ENCODE data around the gene TBX21.
"Not testable (repeated sequence)": the region's sequence is repeated elsewhere in the genome, so short reads cannot be mapped to it uniquely, and the experiment has no call there.

The TBX21 gene

GRCh38 chr17:47732399-47733046 is 513 bp upstream of the TBX21 start:
- DNase-seq (ENCODE audit: low spot score), result no peak

- DNase-seq (ENCODE audit: low spot score), result no peak
Measured at GRCh38 chr17:47733674-47734410, 806 bp downstream of the TBX21 start.

- DNase-seq (ENCODE audit: low spot score), result no peak
Measured at GRCh38 chr17:47735139-47735464, 2.1 kb downstream of the TBX21 start.

- no peak for DNase-seq (ENCODE audit: low spot score)
Measured at GRCh38 chr17:47735536-47736011, 2.5 kb downstream of the TBX21 start.

- DNase-seq (ENCODE audit: low spot score), result no peak
Measured at GRCh38 chr17:47736501-47737495, 3.8 kb downstream of the TBX21 start.

- no peak for DNase-seq (ENCODE audit: low spot score)
Measured at GRCh38 chr17:47738178-47738577, 5.1 kb downstream of the TBX21 start.

- DNase-seq (ENCODE audit: low spot score), result no peak
Measured at GRCh38 chr17:47739150-47739549, 6.1 kb downstream of the TBX21 start.

- not testable (repeated sequence) for DNase-seq (ENCODE audit: low spot score)
Measured at GRCh38 chr17:47739945-47740344, 6.9 kb downstream of the TBX21 start.

GRCh38 chr17:47741109-47741792 is 8.2 kb downstream of the TBX21 start:
- DNase-seq (ENCODE audit: low spot score), result no peak

GRCh38 chr17:47741793-47742145 is 8.7 kb downstream of the TBX21 start:
- DNase-seq (ENCODE audit: low spot score), result no peak

- DNase-seq (ENCODE audit: low spot score), result no peak
Measured at GRCh38 chr17:47742319-47743181, 9.5 kb downstream of the TBX21 start.

- DNase-seq (ENCODE audit: low spot score), result no peak
Measured at GRCh38 chr17:47744168-47745036, 11.4 kb downstream of the TBX21 start.

GRCh38 chr17:47745037-47745380 is 12.0 kb downstream of the TBX21 start:
- DNase-seq (ENCODE audit: low spot score), result no peak

- no peak for DNase-seq (ENCODE audit: low spot score)
Measured at GRCh38 chr17:47751471-47751870, 18.4 kb downstream of the TBX21 start.

- DNase-seq (ENCODE audit: low spot score), result no peak
Measured at GRCh38 chr17:47757386-47757785, 24.4 kb downstream of the TBX21 start.

GRCh38 chr17:47760409-47761140 is 27.5 kb downstream of the TBX21 start:
- no peak for DNase-seq (ENCODE audit: low spot score)

GRCh38 chr17:47762728-47763127 is 29.7 kb downstream of the TBX21 start:
- no peak for DNase-seq (ENCODE audit: low spot score)

- no peak for DNase-seq (ENCODE audit: low spot score)
Measured at GRCh38 chr17:47763913-47764582, 31.0 kb downstream of the TBX21 start.

- not testable (repeated sequence) for DNase-seq (ENCODE audit: low spot score)
Measured at GRCh38 chr17:47773649-47774048, 40.6 kb downstream of the TBX21 start.

Data from left forelimb (tissue), 1 donor.